ENCODE measurements around the gene TMEM123.

The TMEM123 gene

DNA sequence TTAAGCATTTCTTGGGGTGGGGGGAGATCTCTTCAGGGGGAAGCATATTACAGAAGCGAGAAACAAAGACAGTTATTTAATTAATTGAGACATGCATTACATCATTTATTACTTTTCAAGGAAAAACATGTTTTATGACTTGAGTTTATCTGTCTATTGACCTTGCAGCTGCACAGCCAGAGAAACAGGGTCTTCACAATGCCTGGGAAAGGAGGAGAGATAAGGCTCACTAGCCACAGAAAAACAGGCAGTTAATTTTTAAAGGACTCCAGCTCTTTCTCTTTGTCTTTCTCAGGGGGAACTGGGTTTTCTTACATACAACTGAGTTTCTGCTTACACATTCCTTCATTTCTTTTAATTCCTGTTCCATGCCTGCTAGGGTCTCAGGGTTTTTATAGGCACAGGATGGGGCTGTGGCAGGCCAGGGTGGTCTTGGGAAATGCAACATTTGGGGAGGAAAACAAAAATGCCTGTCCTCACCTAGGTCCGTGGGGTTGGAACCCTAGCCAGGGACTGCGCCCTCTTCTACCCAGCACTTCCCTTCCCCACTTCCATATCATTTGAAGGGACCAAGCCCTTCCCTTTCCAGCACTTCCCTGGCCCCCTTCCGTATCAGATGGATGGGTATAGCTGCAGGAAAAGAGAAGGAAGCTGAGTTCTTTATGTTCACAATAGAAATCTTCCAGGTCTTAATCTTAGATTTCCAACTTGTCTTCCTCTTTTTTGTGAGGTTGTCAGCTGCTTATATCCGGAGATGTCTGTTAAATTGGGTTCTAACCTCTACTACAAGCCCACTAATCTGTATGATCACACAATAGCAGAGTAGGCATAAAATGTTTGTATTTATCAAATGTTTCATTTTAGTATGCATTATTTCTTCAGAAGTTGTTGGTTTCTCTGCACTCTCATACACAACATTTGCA is 67.2 kb downstream of the TMEM123 start:
- no peak overlapping the region for H2AFZ ChIP-seq (ENCODE audit: low read depth, low read length, severe bottlenecking)
- no peaks in the 10 kb centered on the region; the same call in 1 of the 2 replicates for H3K36me3 ChIP-seq (ENCODE audit: low read length)
- H3K79me2 ChIP-seq (ENCODE audit: insufficient read depth, low read length): no peaks in the 10 kb centered on the region
- H3K4me3 ChIP-seq (ENCODE audit: insufficient read depth, low read length, poor library complexity, severe bottlenecking): no peak overlapping the region
- no peaks in the 10 kb centered on the region for H4K20me1 ChIP-seq (ENCODE audit: low read depth, low read length)
- H3K9ac ChIP-seq (ENCODE audit: low read length): no peak overlapping the region
- TF ChIP-seq, protein P1, sequence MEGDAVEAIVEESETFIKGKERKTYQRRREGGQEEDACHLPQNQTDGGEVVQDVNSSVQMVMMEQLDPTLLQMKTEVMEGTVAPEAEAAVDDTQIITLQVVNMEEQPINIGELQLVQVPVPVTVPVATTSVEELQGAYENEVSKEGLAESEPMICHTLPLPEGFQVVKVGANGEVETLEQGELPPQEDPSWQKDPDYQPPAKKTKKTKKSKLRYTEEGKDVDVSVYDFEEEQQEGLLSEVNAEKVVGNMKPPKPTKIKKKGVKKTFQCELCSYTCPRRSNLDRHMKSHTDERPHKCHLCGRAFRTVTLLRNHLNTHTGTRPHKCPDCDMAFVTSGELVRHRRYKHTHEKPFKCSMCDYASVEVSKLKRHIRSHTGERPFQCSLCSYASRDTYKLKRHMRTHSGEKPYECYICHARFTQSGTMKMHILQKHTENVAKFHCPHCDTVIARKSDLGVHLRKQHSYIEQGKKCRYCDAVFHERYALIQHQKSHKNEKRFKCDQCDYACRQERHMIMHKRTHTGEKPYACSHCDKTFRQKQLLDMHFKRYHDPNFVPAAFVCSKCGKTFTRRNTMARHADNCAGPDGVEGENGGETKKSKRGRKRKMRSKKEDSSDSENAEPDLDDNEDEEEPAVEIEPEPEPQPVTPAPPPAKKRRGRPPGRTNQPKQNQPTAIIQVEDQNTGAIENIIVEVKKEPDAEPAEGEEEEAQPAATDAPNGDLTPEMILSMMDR (IDR thresholded peaks at IDR 0.05; ENCODE audit: insufficient read depth, low read length, poor library complexity, severe bottlenecking): no peak
- no peak for TF ChIP-seq EZH2phosphoT487 (conservative IDR thresholded peaks at IDR 0.05; ENCODE audit: low read length)
- H3K27ac ChIP-seq (ENCODE audit: low read depth, low read length): no peak overlapping the region
- no peaks in the 10 kb centered on the region for H3K9me3 ChIP-seq (ENCODE audit: insufficient read depth, low read length)
- no peak overlapping the region for H3K4me2 ChIP-seq (ENCODE audit: low read depth, low read length, poor library complexity, severe bottlenecking)
- H3F3A ChIP-seq (ENCODE audit: insufficient read depth): peaks cover 9% of the 10 kb centered on the region
- no peaks in the 10 kb centered on the region for H3K27me3 ChIP-seq (ENCODE audit: low read length)
- H3K9me2 ChIP-seq (replicated peaks; ENCODE audit: insufficient read depth, low read length): no peaks in the 10 kb centered on the region

DNA sequence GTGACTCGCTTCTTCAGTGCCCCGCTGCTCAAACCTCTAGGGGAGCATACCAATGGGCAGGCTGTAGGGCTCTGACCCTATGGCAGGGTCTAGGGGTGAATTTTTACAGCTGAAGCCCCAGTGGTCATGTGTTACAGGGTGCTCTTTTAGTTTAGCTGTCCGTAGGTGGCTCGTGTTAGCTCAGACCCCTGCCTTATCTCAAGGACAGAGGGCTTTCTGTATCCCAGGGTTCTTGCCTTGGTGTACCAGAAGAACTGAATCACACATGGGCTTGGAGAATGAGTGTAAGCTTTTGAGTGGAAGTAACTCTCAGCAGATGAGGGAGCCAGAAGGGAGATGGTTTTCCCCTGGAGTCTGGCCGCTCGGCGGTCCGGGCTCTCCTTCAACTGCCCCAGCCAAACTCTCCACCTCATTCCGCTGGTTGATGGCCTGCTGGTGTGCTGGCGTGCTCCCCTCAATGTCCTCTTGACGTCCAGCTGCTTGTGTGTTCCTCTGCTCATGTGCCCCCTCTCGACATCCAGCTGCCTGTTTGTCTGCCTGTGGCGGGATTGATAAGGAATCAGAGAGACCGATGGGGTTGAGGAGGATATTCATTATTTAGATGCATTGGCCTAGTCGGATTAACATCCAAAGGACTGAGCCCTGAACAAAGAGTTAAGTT is 68.0 kb downstream of the TMEM123 start:
- H3K9ac ChIP-seq (ENCODE audit: low read length): no peak overlapping the region
- H3K27me3 ChIP-seq (ENCODE audit: low read length): no peaks in the 10 kb centered on the region
- no peak overlapping the region for H3K4me3 ChIP-seq (ENCODE audit: insufficient read depth, low read length, poor library complexity, severe bottlenecking)
- H3K4me2 ChIP-seq (ENCODE audit: low read depth, low read length, poor library complexity, severe bottlenecking): no peak overlapping the region
- no peak overlapping the region for H3K27ac ChIP-seq (ENCODE audit: low read depth, low read length)
- H3K9me2 ChIP-seq (replicated peaks; ENCODE audit: insufficient read depth, low read length): no peaks in the 10 kb centered on the region
- peaks cover 9% of the 10 kb centered on the region for H3F3A ChIP-seq (ENCODE audit: insufficient read depth)
- no peaks in the 10 kb centered on the region for H4K20me1 ChIP-seq (ENCODE audit: low read depth, low read length)
- H3K79me2 ChIP-seq (ENCODE audit: insufficient read depth, low read length): no peaks in the 10 kb centered on the region
- no peaks in the 10 kb centered on the region for H3K9me3 ChIP-seq (ENCODE audit: insufficient read depth, low read length)
- H3K36me3 ChIP-seq (ENCODE audit: low read length): peaks cover 3% of the 10 kb centered on the region; the same call in 1 of the 2 replicates
- H2AFZ ChIP-seq (ENCODE audit: low read depth, low read length, severe bottlenecking): no peak overlapping the region
- TF ChIP-seq EZH2phosphoT487 (conservative IDR thresholded peaks at IDR 0.05; ENCODE audit: low read length): no peak
- TF ChIP-seq, protein P1 (IDR thresholded peaks at IDR 0.05; ENCODE audit: insufficient read depth, low read length, poor library complexity, severe bottlenecking): no peak

DNA sequence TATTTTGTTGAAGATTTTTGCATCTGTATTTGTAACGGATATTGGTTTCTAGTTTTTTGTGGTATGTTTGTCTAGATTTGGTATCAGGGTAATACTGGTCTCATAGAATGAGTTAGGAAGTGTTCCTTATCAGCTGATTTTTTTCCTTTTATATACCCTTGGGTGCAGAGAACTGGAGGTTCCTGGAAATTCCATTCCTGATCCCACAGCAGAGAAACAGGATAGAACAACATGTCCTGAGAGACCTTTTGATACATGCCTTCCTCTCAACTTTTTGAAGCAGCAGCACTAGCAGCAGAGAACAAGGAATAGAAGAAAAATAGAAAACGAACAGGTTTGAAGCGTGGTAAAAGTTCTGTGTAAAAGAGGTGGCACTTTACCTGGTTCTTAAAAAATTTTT is 68.7 kb downstream of the TMEM123 start:
- Histone ChIP-seq H3K27me3 (ENCODE audit: low read length) (no peaks in the 10 kb centered on the region), H3K9me2 (replicated peaks; ENCODE audit: insufficient read depth, low read length) (no peaks in the 10 kb centered on the region), H3F3A (ENCODE audit: insufficient read depth) (peaks cover 7% of the 10 kb centered on the region), H3K9me3 (ENCODE audit: insufficient read depth, low read length) (no peaks in the 10 kb centered on the region), H3K9ac (ENCODE audit: low read length) (no peak overlapping the region), H2AFZ (ENCODE audit: low read depth, low read length, severe bottlenecking) (no peak overlapping the region), H3K36me3 (ENCODE audit: low read length) (peaks cover 8% of the 10 kb centered on the region; the same call in 1 of the 2 replicates), H4K20me1 (ENCODE audit: low read depth, low read length) (no peaks in the 10 kb centered on the region), H3K27ac (ENCODE audit: low read depth, low read length) (no peak overlapping the region), H3K4me2 (ENCODE audit: low read depth, low read length, poor library complexity, severe bottlenecking) (no peak overlapping the region), H3K79me2 (ENCODE audit: insufficient read depth, low read length) (no peaks in the 10 kb centered on the region), H3K4me3 (ENCODE audit: insufficient read depth, low read length, poor library complexity, severe bottlenecking) (no peak overlapping the region)
- TF ChIP-seq EZH2phosphoT487 (conservative IDR thresholded peaks at IDR 0.05; ENCODE audit: low read length): no peak
- TF ChIP-seq, protein P1 (IDR thresholded peaks at IDR 0.05; ENCODE audit: insufficient read depth, low read length, poor library complexity, severe bottlenecking): no peak

All from SU-DHL-6 (cell line).